Trophoblast cell (in vitro differentiated cells and primary cell): ENCODE results near the gene VIP.

Experiments used
- DNase-seq, 2 donors: peaks; one replicate each; pipeline ENCODE4 v3.0.0-alpha.2; 2016
- H2AFZ ChIP-seq: 2 replicates; pipeline ENCODE4 v1.6.1; 2013; ENCODE audit warnings: low read length, moderate library complexity, mild to moderate bottlenecking; ENCODE audit not compliant: insufficient read depth, poor library complexity
- H2AK5ac ChIP-seq: 2 replicates; pipeline ENCODE4 v1.6.1; 2013; ENCODE audit warnings: mild to moderate bottlenecking, low read length
- H2BK120ac ChIP-seq: 2 replicates; pipeline ENCODE4 v1.6.1; 2013; ENCODE audit warnings: low read length, mild to moderate bottlenecking, moderate library complexity; ENCODE audit not compliant: insufficient read depth, poor library complexity
- H2BK12ac ChIP-seq: 2 replicates; pipeline ENCODE4 v1.6.1; 2013; ENCODE audit warnings: mild to moderate bottlenecking, low read length, moderate library complexity
- H2BK5ac ChIP-seq: 2 replicates; pipeline ENCODE4 v1.6.1; 2013; ENCODE audit warnings: low read length, low read depth, moderate library complexity, mild to moderate bottlenecking; ENCODE audit not compliant: poor library complexity
- H3K14ac ChIP-seq: 2 replicates; pipeline ENCODE4 v1.6.1; 2013; ENCODE audit warnings: mild to moderate bottlenecking, low read length
- H3K18ac ChIP-seq: 2 replicates; pipeline ENCODE4 v1.6.1; 2013; ENCODE audit warnings: mild to moderate bottlenecking, low read length
- H3K23ac ChIP-seq: 2 replicates; pipeline ENCODE4 v1.6.1; 2013; ENCODE audit warnings: low read length
- H3K27ac ChIP-seq: 2 replicates; pipeline ENCODE4 v1.5.1; 2013; ENCODE audit warnings: low read depth, mild to moderate bottlenecking, inconsistent platforms, low read length, moderate library complexity
- H3K27me3 ChIP-seq: 2 replicates; pipeline ENCODE4 v1.6.1; 2013; ENCODE audit warnings: inconsistent platforms, mild to moderate bottlenecking, low read length, moderate library complexity; ENCODE audit not compliant: insufficient read depth
- H3K36me3 ChIP-seq, 2 experiments: 1 replicate in 1 of 2; 2 replicates in 1 of 2; pipeline ENCODE4 v1.6.1; 2013; ENCODE audit warnings: low read length in 2 of 2, mild to moderate bottlenecking in 2 of 2, moderate library complexity in 1 of 2; ENCODE audit not compliant: insufficient read depth in 2 of 2, control insufficient read depth in 1 of 2
- H3K4ac ChIP-seq: 2 replicates; pipeline ENCODE4 v1.6.1; 2013; ENCODE audit warnings: low read depth, mild to moderate bottlenecking, low read length, moderate library complexity
- H3K4me1 ChIP-seq, 2 experiments: 1 replicate in 1 of 2; 2 replicates in 1 of 2; pipeline ENCODE4 v1.6.1; 2013; ENCODE audit warnings: low read length in 2 of 2, mild to moderate bottlenecking in 2 of 2, moderate library complexity in 1 of 2; ENCODE audit not compliant: insufficient read depth in 2 of 2, control insufficient read depth in 1 of 2
- H3K4me2 ChIP-seq: 2 replicates; pipeline ENCODE4 v1.6.1; 2013; ENCODE audit warnings: inconsistent platforms, mild to moderate bottlenecking, low read length, moderate library complexity
- H3K4me3 ChIP-seq: 2 replicates; pipeline ENCODE4 v1.5.1; 2013; ENCODE audit warnings: mild to moderate bottlenecking, low read depth, low read length, inconsistent platforms
- H3K79me1 ChIP-seq: one replicate; pipeline ENCODE4 v1.6.1; 2013; ENCODE audit warnings: low read length
- H3K79me2 ChIP-seq: 2 replicates; pipeline ENCODE4 v1.6.1; 2013; ENCODE audit warnings: low read length, mild to moderate bottlenecking; ENCODE audit not compliant: control insufficient read depth, insufficient read depth, poor library complexity
- H3K9ac ChIP-seq: 2 replicates; pipeline ENCODE4 v1.6.1; 2013; ENCODE audit warnings: mild to moderate bottlenecking, low read length
- H3K9me3 ChIP-seq: 2 replicates; pipeline ENCODE4 v1.6.1; 2013; ENCODE audit warnings: low read depth, mild to moderate bottlenecking, control low read depth, inconsistent platforms, low read length; ENCODE audit not compliant: insufficient read depth
- H4K12ac ChIP-seq: 2 replicates; pipeline ENCODE4 v1.6.1; 2013; ENCODE audit warnings: low read depth, mild to moderate bottlenecking, low read length, moderate library complexity
- H4K8ac ChIP-seq: 2 replicates; pipeline ENCODE4 v1.6.1; 2013; ENCODE audit warnings: low read depth, mild to moderate bottlenecking, low read length, moderate library complexity
- H4K91ac ChIP-seq: one replicate; pipeline ENCODE4 v1.6.1; 2013; ENCODE audit warnings: low read depth, mild to moderate bottlenecking, low read length, moderate library complexity
- WGBS: extraction: QIAGEN DNeasy Blood & Tissue Kit; methylation state at CpG from one replicate; pipeline ENCODE4 v1.1.7; 2013; ENCODE audit warnings: missing lambda C conversion rate; ENCODE audit not compliant: insufficient read length, insufficient coverage; ENCODE audit errors: extremely low coverage; 5-methylcytosine and 5-hydroxymethylcytosine counted together

VIP gene

GRCh38 chr6:152771061-152771687, 20.6 kb downstream of the VIP start:
- no peaks in the 10 kb centered on the region for H3K79me2 ChIP-seq
- H3K27ac ChIP-seq = no peak overlapping the region
- no peaks in the 10 kb centered on the region for H3K79me1 ChIP-seq
- no CpG with 5 or more reads among the region's 5 CpGs for WGBS
- H2AFZ ChIP-seq = no peak overlapping the region
- H2AK5ac ChIP-seq = no peak overlapping the region
- H2BK12ac ChIP-seq = no peak overlapping the region
- H3K4me1 ChIP-seq = no peaks in the 10 kb centered on the region
- H3K4ac ChIP-seq = no peak overlapping the region
- H2BK120ac ChIP-seq = no peak overlapping the region
- no peak overlapping the region for H4K12ac ChIP-seq
- no peak overlapping the region for H3K4me2 ChIP-seq
- H3K23ac ChIP-seq = no peak overlapping the region
- no peak overlapping the region for H4K8ac ChIP-seq
- H3K18ac ChIP-seq = no peak overlapping the region
- H3K4me3 ChIP-seq = no peak overlapping the region
- DNase-seq = no peak
- peaks cover 3% of the 10 kb centered on the region for H3K9me3 ChIP-seq
- H3K9ac ChIP-seq = no peak overlapping the region
- no peak overlapping the region for H3K14ac ChIP-seq
- no peak overlapping the region for H4K91ac ChIP-seq
- H2BK5ac ChIP-seq = no peak overlapping the region
- no peaks in the 10 kb centered on the region for H3K36me3 ChIP-seq
- H3K27me3 ChIP-seq = no peaks in the 10 kb centered on the region

- no peak overlapping the region for H2AFZ ChIP-seq
- no peak overlapping the region for H3K18ac ChIP-seq
- H3K36me3 ChIP-seq = no peaks in the 10 kb centered on the region
- H3K23ac ChIP-seq = no peak overlapping the region
- H3K4ac ChIP-seq = no peak overlapping the region
- no peak overlapping the region for H3K14ac ChIP-seq
- H3K4me2 ChIP-seq = no peak overlapping the region
- no peak overlapping the region for H3K4me3 ChIP-seq
- H3K4me1 ChIP-seq = no peaks in the 10 kb centered on the region
- DNase-seq = no peak
- H4K91ac ChIP-seq = no peak overlapping the region
- H2AK5ac ChIP-seq = no peak overlapping the region
- H2BK120ac ChIP-seq = no peak overlapping the region
- H4K12ac ChIP-seq = no peak overlapping the region
- no peak overlapping the region for H2BK12ac ChIP-seq
- H3K27ac ChIP-seq = no peak overlapping the region
- no peak overlapping the region for H2BK5ac ChIP-seq
- peaks cover 3% of the 10 kb centered on the region for H3K9me3 ChIP-seq
- H3K79me2 ChIP-seq = no peaks in the 10 kb centered on the region
- H3K79me1 ChIP-seq = no peaks in the 10 kb centered on the region
- no peak overlapping the region for H4K8ac ChIP-seq
- H3K27me3 ChIP-seq = no peaks in the 10 kb centered on the region
- H3K9ac ChIP-seq = no peak overlapping the region
These were observed 24.8 kb downstream of the VIP start for GRCh38 chr6:152775428-152775827.

- H3K27ac ChIP-seq = no peak overlapping the region
- H3K23ac ChIP-seq = no peak overlapping the region
- H3K9ac ChIP-seq = no peak overlapping the region
- H2BK120ac ChIP-seq = no peak overlapping the region
- no peak overlapping the region for H3K18ac ChIP-seq
- no peak overlapping the region for H3K14ac ChIP-seq
- H3K4ac ChIP-seq = no peak overlapping the region
- no peak overlapping the region for H2BK5ac ChIP-seq
- H3K79me1 ChIP-seq = no peaks in the 10 kb centered on the region
- no peaks in the 10 kb centered on the region for H3K4me1 ChIP-seq
- H3K4me2 ChIP-seq = no peak overlapping the region
- H2AFZ ChIP-seq = no peak overlapping the region
- H3K79me2 ChIP-seq = no peaks in the 10 kb centered on the region
- H4K91ac ChIP-seq = no peak overlapping the region
- peaks cover 3% of the 10 kb centered on the region for H3K9me3 ChIP-seq
- no peak overlapping the region for H2BK12ac ChIP-seq
- DNase-seq = no peak
- no peak overlapping the region for H2AK5ac ChIP-seq
- H3K27me3 ChIP-seq = no peaks in the 10 kb centered on the region
- H4K12ac ChIP-seq = peak overlapping the region; percentile 43
- no peak overlapping the region for H3K4me3 ChIP-seq
- no peaks in the 10 kb centered on the region for H3K36me3 ChIP-seq
- WGBS = no CpG with 5 or more reads among the region's 3 CpGs
- H4K8ac ChIP-seq = no peak overlapping the region
These were observed 26.2 kb downstream of the VIP start for GRCh38 chr6:152776833-152777232.

- Histone ChIP-seq H3K36me3 (no peaks in the 10 kb centered on the region), H4K12ac (no peak overlapping the region), H3K79me1 (no peaks in the 10 kb centered on the region), H2BK5ac (no peak overlapping the region), H3K79me2 (no peaks in the 10 kb centered on the region), H3K23ac (no peak overlapping the region), H3K9me3 (no peaks in the 10 kb centered on the region), H3K4me1 (no peaks in the 10 kb centered on the region), H4K8ac (no peak overlapping the region), H2BK120ac (no peak overlapping the region), H3K27me3 (no peaks in the 10 kb centered on the region), H2AK5ac (no peak overlapping the region), H2AFZ (no peak overlapping the region), H3K14ac (no peak overlapping the region), H3K4ac (no peak overlapping the region), H2BK12ac (no peak overlapping the region), H3K4me2 (no peak overlapping the region), H3K27ac (no peak overlapping the region), H4K91ac (no peak overlapping the region), H3K4me3 (no peak overlapping the region), H3K9ac (no peak overlapping the region), H3K18ac (no peak overlapping the region)
- no peak for DNase-seq
- WGBS = no CpG with 5 or more reads among the region's 9 CpGs
These were observed 32.8 kb downstream of the VIP start for GRCh38 chr6:152783217-152783878.
